Measurements from ENCODE around the gene HPS1. TPM values are rescaled to one million over a fixed set of nuclear protein-coding genes. Genes with fewer than 3 reads are reported as not detected.

HPS1 gene
- total RNA-seq, 4 donors from 2014 or later = 51.4 to 74.4 (median 60.8) TPM

DNA sequence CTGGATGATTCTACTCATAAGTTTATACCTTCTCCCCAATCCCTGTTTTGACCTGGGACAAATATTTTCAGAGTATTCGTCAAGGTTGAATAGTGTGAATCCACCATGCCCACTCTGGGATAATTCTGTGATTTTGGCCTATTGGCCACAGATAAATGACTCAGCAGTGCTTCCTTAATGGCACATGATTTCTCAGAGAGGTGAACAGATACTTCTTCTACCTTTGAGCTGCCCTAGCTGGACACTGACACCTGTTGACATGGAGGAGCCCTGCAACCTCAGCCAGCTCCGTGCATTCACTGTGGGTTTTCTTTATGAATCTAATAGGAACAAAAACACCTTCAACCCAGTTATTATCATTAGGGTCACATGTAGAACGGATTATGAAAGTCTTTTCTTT lies 40.9 kb upstream of the HPS1 start:
- 79 to 98% methylated on average over 3 of the region's 3 CpGs for WGBS, 2 donors (ENCODE audit: low coverage in 1 of 2)
- Histone ChIP-seq H3K36me3 (peaks cover 0 to 27% of the 10 kb centered on the region in 2 donors), H3K9me3 (no peaks in the 10 kb centered on the region), H3K4me1 (no peaks in the 10 kb centered on the region), H3K4me3 (no peak overlapping the region), H3K27me3 (no peaks in the 10 kb centered on the region), H3K27ac (no peak overlapping the region)
- no peak for ATAC-seq
- TF ChIP-seq POLR2A (IDR thresholded peaks at IDR 0.05) (no peak), EP300 (IDR thresholded peaks at IDR 0.05) (no peak), POLR2AphosphoS5 (IDR thresholded peaks at IDR 0.05) (no peak)
- TF ChIP-seq, protein P1, sequence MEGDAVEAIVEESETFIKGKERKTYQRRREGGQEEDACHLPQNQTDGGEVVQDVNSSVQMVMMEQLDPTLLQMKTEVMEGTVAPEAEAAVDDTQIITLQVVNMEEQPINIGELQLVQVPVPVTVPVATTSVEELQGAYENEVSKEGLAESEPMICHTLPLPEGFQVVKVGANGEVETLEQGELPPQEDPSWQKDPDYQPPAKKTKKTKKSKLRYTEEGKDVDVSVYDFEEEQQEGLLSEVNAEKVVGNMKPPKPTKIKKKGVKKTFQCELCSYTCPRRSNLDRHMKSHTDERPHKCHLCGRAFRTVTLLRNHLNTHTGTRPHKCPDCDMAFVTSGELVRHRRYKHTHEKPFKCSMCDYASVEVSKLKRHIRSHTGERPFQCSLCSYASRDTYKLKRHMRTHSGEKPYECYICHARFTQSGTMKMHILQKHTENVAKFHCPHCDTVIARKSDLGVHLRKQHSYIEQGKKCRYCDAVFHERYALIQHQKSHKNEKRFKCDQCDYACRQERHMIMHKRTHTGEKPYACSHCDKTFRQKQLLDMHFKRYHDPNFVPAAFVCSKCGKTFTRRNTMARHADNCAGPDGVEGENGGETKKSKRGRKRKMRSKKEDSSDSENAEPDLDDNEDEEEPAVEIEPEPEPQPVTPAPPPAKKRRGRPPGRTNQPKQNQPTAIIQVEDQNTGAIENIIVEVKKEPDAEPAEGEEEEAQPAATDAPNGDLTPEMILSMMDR (IDR thresholded peaks at IDR 0.05) = no peak

DNA sequence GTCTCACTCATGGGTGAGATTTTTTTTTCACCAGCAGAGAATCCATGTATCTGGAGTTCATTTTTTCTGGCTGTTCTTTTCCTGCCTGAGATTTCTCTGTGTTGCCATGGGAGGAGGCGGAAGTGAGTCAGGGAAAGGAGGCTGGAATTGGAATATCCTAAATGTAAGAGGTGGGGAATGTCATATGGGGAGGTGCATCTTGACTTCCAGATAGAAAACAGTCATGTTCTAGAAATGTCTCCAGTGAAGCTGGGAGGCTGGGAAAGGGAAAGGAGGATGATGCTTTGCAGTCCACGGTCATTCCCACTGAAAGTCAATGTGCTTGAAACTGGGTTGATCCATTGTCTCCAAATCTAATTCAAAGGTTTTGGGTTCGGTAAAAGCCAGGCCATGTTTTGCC lies 39.7 kb upstream of the HPS1 start:
- ATAC-seq = no peak
- H3K27ac ChIP-seq = no peak overlapping the region
- 55 to 83% methylated on average over 2 of the region's 3 CpGs for WGBS, 2 donors (ENCODE audit: low coverage in 1 of 2)

DNA sequence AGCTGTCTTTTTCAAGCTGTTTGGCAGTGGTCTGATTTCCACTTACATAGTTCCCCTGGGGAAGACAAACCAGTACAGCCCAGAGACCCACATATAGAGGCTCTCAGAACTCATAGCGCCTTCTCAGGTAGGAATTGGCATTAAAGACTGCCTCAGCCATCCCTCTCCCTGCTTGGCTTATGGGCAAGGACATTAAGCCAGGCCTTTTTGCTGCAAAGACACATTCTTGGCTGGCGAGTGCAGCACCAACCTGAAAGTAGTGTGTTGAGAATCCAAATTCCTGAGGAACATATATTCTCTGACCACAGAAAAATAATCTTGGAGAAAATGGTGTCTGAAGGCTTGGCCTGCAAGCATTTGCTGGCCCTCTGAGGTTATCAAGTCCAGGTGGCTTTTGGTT lies 39.2 kb upstream of the HPS1 start:
- no peaks in the 10 kb centered on the region for H3K4me1 ChIP-seq
- peaks cover 0 to 39% of the 10 kb centered on the region in 2 donors for H3K36me3 ChIP-seq
- no peak overlapping the region for H3K4me3 ChIP-seq
- TF ChIP-seq, protein P1 (IDR thresholded peaks at IDR 0.05) = no peak
- TF ChIP-seq EP300 (IDR thresholded peaks at IDR 0.05) (no peak), POLR2AphosphoS5 (IDR thresholded peaks at IDR 0.05) (no peak), POLR2A (IDR thresholded peaks at IDR 0.05) (no peak)
- no CpG with 5 or more reads among the region's 2 CpGs for WGBS, 2 donors (ENCODE audit: low coverage in 1 of 2)
- ATAC-seq = no peak
- no peaks in the 10 kb centered on the region for H3K9me3 ChIP-seq
- H3K27ac ChIP-seq = no peak overlapping the region
- H3K27me3 ChIP-seq = no peaks in the 10 kb centered on the region

More for the DNA sequence above, 39.7 kb upstream of the HPS1 start:
- no peak for TF ChIP-seq POLR2A (IDR thresholded peaks at IDR 0.05)
- TF ChIP-seq, protein P1 (IDR thresholded peaks at IDR 0.05) = no peak
- no peak for TF ChIP-seq EP300 (IDR thresholded peaks at IDR 0.05)
- no peak for TF ChIP-seq POLR2AphosphoS5 (IDR thresholded peaks at IDR 0.05)
- H3K36me3 ChIP-seq = peaks cover 0 to 38% of the 10 kb centered on the region in 2 donors
- no peaks in the 10 kb centered on the region for H3K9me3 ChIP-seq
- H3K27me3 ChIP-seq = no peaks in the 10 kb centered on the region
- no peak overlapping the region for H3K4me3 ChIP-seq
- H3K4me1 ChIP-seq = no peaks in the 10 kb centered on the region

DNA sequence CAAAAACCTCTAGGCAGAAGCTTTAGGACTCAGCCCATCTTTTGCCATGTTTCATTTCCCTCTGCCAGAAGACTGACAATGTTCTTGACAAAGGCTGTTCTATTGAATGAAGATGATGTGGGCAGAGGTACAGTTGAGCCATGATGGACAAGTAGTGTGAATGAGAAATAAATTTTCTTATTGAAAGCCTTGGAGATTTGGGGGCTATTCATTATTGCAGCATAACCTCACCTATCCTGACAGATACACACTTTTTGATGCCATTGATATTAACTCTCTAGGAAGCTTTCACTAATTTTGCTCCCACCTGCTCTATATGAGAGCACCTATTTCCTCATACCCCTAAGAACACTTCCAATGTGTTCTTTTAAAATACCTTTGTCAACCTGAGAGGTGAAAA lies 36.9 kb upstream of the HPS1 start:
- TF ChIP-seq POLR2AphosphoS5 (IDR thresholded peaks at IDR 0.05) (no peak), EP300 (IDR thresholded peaks at IDR 0.05) (no peak)
- TF ChIP-seq, protein P1 (IDR thresholded peaks at IDR 0.05) = no peak
- no peaks in the 10 kb centered on the region for H3K4me1 ChIP-seq
- no peak overlapping the region for H3K4me3 ChIP-seq
- H3K36me3 ChIP-seq = peaks cover 0 to 28% of the 10 kb centered on the region in 2 donors
- H3K27ac ChIP-seq = no peak overlapping the region
- H3K9me3 ChIP-seq = no peaks in the 10 kb centered on the region
- H3K27me3 ChIP-seq = no peaks in the 10 kb centered on the region
- ATAC-seq = no peak

DNA sequence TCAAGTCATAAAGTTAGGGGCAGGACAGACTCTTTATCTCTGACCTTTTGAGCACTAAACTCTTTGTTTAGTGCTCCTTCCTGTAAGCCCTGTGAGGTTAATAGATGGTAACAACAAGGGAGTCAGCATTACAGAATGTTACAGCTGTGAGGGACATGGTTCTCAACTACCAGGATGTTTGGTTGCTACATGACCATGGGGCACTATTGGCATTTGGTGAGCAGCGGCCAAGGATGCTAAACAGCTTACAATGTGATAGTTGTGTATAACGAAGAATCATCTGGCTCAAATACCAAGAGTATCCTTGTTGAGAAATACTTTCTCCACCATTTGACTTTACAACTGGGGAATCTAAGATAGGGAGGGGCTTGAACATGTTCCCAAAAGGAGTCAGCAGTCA lies 35.4 kb upstream of the HPS1 start:
- Histone ChIP-seq H3K4me1 (no peaks in the 10 kb centered on the region), H3K36me3 (peaks cover 0 to 17% of the 10 kb centered on the region in 2 donors), H3K27me3 (no peaks in the 10 kb centered on the region), H3K9me3 (no peaks in the 10 kb centered on the region), H3K27ac (no peak overlapping the region), H3K4me3 (no peak overlapping the region)
- TF ChIP-seq, protein P1 (IDR thresholded peaks at IDR 0.05) = no peak
- no peak for TF ChIP-seq POLR2A (IDR thresholded peaks at IDR 0.05)
- TF ChIP-seq POLR2AphosphoS5 (IDR thresholded peaks at IDR 0.05) = no peak
- TF ChIP-seq EP300 (IDR thresholded peaks at IDR 0.05) = no peak
- ATAC-seq = no peak
- WGBS, 2 donors (ENCODE audit: low coverage in 1 of 2) = 100% methylated on average over 2 of the region's 2 CpGs; no CpG with 5 or more reads in 1 of the 2 donors
